Vagina (tissue), 2 donors: Measurements from ENCODE around the gene SPAG17.

ENCODE experiments used
- POLR2A ChIP-seq, 2 donors: fragments of 450-650 bp; IDR thresholded peaks; one replicate each; pipeline ENCODE4 v1.6.1; 2017; ENCODE audit warnings: antibody characterized with exemption in 2 of 2, mild to moderate bottlenecking in 2 of 2, moderate library complexity in 2 of 2
- TF ChIP-seq, protein P1 (sequence below), 3 experiments: fragments of 450-650 bp in 2 of 3; fragments of 200-600 bp in 1 of 3; sonication (generic) in 1 of 3; IDR thresholded peaks; one replicate each; pipeline ENCODE4 v1.5.1; 2017 to 2019; ENCODE audit warnings: antibody characterized with exemption in 3 of 3, mild to moderate bottlenecking in 2 of 3, moderate library complexity in 2 of 3

- TF ChIP-seq, protein P1, sequence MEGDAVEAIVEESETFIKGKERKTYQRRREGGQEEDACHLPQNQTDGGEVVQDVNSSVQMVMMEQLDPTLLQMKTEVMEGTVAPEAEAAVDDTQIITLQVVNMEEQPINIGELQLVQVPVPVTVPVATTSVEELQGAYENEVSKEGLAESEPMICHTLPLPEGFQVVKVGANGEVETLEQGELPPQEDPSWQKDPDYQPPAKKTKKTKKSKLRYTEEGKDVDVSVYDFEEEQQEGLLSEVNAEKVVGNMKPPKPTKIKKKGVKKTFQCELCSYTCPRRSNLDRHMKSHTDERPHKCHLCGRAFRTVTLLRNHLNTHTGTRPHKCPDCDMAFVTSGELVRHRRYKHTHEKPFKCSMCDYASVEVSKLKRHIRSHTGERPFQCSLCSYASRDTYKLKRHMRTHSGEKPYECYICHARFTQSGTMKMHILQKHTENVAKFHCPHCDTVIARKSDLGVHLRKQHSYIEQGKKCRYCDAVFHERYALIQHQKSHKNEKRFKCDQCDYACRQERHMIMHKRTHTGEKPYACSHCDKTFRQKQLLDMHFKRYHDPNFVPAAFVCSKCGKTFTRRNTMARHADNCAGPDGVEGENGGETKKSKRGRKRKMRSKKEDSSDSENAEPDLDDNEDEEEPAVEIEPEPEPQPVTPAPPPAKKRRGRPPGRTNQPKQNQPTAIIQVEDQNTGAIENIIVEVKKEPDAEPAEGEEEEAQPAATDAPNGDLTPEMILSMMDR (IDR thresholded peaks at IDR 0.05) = no peak
- TF ChIP-seq POLR2A (IDR thresholded peaks at IDR 0.05) = no peak
Measured at GRCh38 chr1:118097622-118098348, 87.2 kb downstream of the SPAG17 start.
